Caco-2 (cell line): ENCODE measurements around the gene RHBDL3. TPM values are rescaled to one million over a fixed set of nuclear protein-coding genes. Genes with fewer than 3 reads are reported as not detected.

Experiments
- BruUV-seq: library from RNA; stranded (reverse); fragments of 400-500 nt; replicated peaks from 2 replicates; lab custom pipeline; 2021; lab: Mats Ljungman, UMichigan
- CTCF ChIA-PET: fragments of 300-600 bp; sonication (Branson Sonifier 250); formaldehyde crosslinking; loops from one replicate; lab custom pipeline; 2022; ENCODE audit warnings: antibody characterized with exemption; lab: Charles Lee
- POLR2A ChIA-PET: fragments of 300-600 bp; sonication (Branson Sonifier 250); formaldehyde crosslinking; loops from one replicate; lab custom pipeline; 2022; ENCODE audit warnings: antibody characterized with exemption; lab: Charles Lee
- DNase-seq, 2 experiments: peaks; one replicate each; pipeline versions ENCODE4 v3.0.0 to v3.0.0-alpha.2; 2020 to 2022
- H3K27me3 ChIP-seq: replicated peaks from 2 replicates; pipeline ENCODE4 v1.6.0; 2011; ENCODE audit warnings: low read length; ENCODE audit not compliant: control insufficient read depth, insufficient read depth
- H3K36me3 ChIP-seq: 2 replicates; pipeline ENCODE4 v1.5.1; 2011; ENCODE audit warnings: low read length; ENCODE audit not compliant: control insufficient read depth, insufficient read depth
- H3K4me1 ChIP-seq: fragments of 250-450 bp; sonication (Bioruptor Pico); 2 replicates; pipeline ENCODE4 v1.5.1; 2020; ENCODE audit warnings: mild to moderate bottlenecking
- H3K4me3 ChIP-seq: 2 replicates; pipeline ENCODE4 v1.5.1; 2011; ENCODE audit warnings: low read depth, mild to moderate bottlenecking, control low read depth, low read length
- H3K9me3 ChIP-seq: fragments of 250-450 bp; sonication (Bioruptor Pico); 2 replicates; pipeline ENCODE4 v1.5.1; 2020; ENCODE audit warnings: mild to moderate bottlenecking, moderate library complexity
- H3K27ac Mint-ChIP-seq: one replicate; pipeline ENCODE4 v1.8.0; 2022; ENCODE audit warnings: mixed read lengths; ENCODE audit not compliant: unreplicated experiment
- H3K27me3 Mint-ChIP-seq: one replicate; pipeline ENCODE4 v1.8.0; 2022; ENCODE audit warnings: mixed read lengths; ENCODE audit not compliant: insufficient read depth, unreplicated experiment
- H3K36me3 Mint-ChIP-seq: one replicate; pipeline ENCODE4 v1.8.0; 2022; ENCODE audit warnings: mild to moderate bottlenecking, mixed read lengths; ENCODE audit not compliant: insufficient read depth, unreplicated experiment
- H3K4me1 Mint-ChIP-seq: one replicate; pipeline ENCODE4 v1.8.0; 2022; ENCODE audit warnings: low read depth, mixed read lengths; ENCODE audit not compliant: unreplicated experiment
- H3K4me3 Mint-ChIP-seq: one replicate; pipeline ENCODE4 v1.8.0; 2022; ENCODE audit warnings: mild to moderate bottlenecking, moderate library complexity, mixed read lengths; ENCODE audit not compliant: unreplicated experiment
- H3K9me3 Mint-ChIP-seq: one replicate; pipeline ENCODE4 v1.8.0; 2022; ENCODE audit warnings: mixed read lengths; ENCODE audit not compliant: unreplicated experiment
- CTCF ChIP-seq, 2 experiments: fragments of 200-600 bp in 1 of 2; IDR thresholded peaks; 1 replicate in 1 of 2; 2 replicates in 1 of 2; pipeline versions ENCODE4 v1.5.1 to v1.8.0; 2011 to 2022; ENCODE audit warnings: antibody characterized with exemption in 1 of 2, control low read depth in 1 of 2, inconsistent platforms in 1 of 2, low read depth in 1 of 2, low read length in 1 of 2, mild to moderate bottlenecking in 1 of 2, moderate library complexity in 1 of 2; ENCODE audit not compliant: insufficient read depth in 1 of 2, severe bottlenecking in 1 of 2, unreplicated experiment in 1 of 2
- intact Hi-C: fragments of 100-400 bp; cut with micrococcal nuclease; formaldehyde crosslinking; loops from one replicate; pipeline ENCODE4 v1.10.0; 2022; ENCODE audit not compliant: unreplicated experiment
- total RNA-seq: library from RNA; stranded (reverse); gene quantifications from 2 replicates; pipeline ENCODE4 v1.2.3, GENCODE V29; 2022

Gene RHBDL3
- total RNA-seq, 1 experiment from 2014 or later: not detected

GRCh38 chr17:32298721-32299579 lies 33.3 kb downstream of the RHBDL3 start:
- ChIA-PET CTCF (interaction anchor here (0.6 to 1.2 kb wide), 5 partner anchors 20 to 145 kb away, joined by 3 to 5 read pairs (median 3); partner anchors contain the start of gene PSMD11), POLR2A (no interaction called here)
- BruUV-seq: no TSS peak
- Mint-ChIP-seq H3K27ac (no peak overlapping the region), H3K36me3 (no peaks in the 10 kb centered on the region), H3K4me3 (no peak overlapping the region), H3K9me3 (no peaks in the 10 kb centered on the region), H3K4me1 (peaks cover 6% of the 10 kb centered on the region), H3K27me3 (no peaks in the 10 kb centered on the region)
- H3K4me1 ChIP-seq: peaks cover 7% of the 10 kb centered on the region; the same call in 1 of the 2 replicates
- DNase-seq: no peak
- no peak overlapping the region for H3K4me3 ChIP-seq
- H3K9me3 ChIP-seq: no peaks in the 10 kb centered on the region
- no peaks in the 10 kb centered on the region for H3K36me3 ChIP-seq
- intact Hi-C loops: no loop called here
- no peaks in the 10 kb centered on the region for H3K27me3 ChIP-seq
- no peak for TF ChIP-seq CTCF (IDR thresholded peaks at IDR 0.05; ENCODE audit: insufficient read depth in 1 of 2, low read depth in 1 of 2, low read length in 1 of 2, severe bottlenecking in 1 of 2, unreplicated experiment in 1 of 2)

GRCh38 chr17:32299580-32300164 lies 34.0 kb downstream of the RHBDL3 start:
- POLR2A ChIA-PET: no interaction called here
- DNase-seq: no peak
- no peaks in the 10 kb centered on the region for H3K27me3 Mint-ChIP-seq
- H3K27me3 ChIP-seq: no peaks in the 10 kb centered on the region
- no peak overlapping the region for H3K4me3 ChIP-seq
- intact Hi-C loops: no loop called here
- CTCF ChIA-PET: interaction anchor here (0.6 to 0.7 kb wide), 2 partner anchors 38 to 43 kb away, joined by 3 read pairs; no protein-coding TSS in a partner anchor
- peaks cover 14% of the 10 kb centered on the region; the same call in 1 of the 2 replicates for H3K4me1 ChIP-seq
- H3K27ac Mint-ChIP-seq: no peak overlapping the region
- no peaks in the 10 kb centered on the region for H3K36me3 Mint-ChIP-seq
- H3K9me3 Mint-ChIP-seq: no peaks in the 10 kb centered on the region
- no peak overlapping the region for H3K4me3 Mint-ChIP-seq
- no TSS peak for BruUV-seq
- H3K36me3 ChIP-seq: no peaks in the 10 kb centered on the region
- H3K4me1 Mint-ChIP-seq: peaks cover 6% of the 10 kb centered on the region
- TF ChIP-seq CTCF (IDR thresholded peaks at IDR 0.05; ENCODE audit: insufficient read depth in 1 of 2, low read depth in 1 of 2, low read length in 1 of 2, severe bottlenecking in 1 of 2, unreplicated experiment in 1 of 2): no peak
- H3K9me3 ChIP-seq: no peaks in the 10 kb centered on the region

GRCh38 chr17:32302037-32302436 lies 36.4 kb downstream of the RHBDL3 start:
- H3K9me3 Mint-ChIP-seq: no peaks in the 10 kb centered on the region
- Histone ChIP-seq H3K27me3 (no peaks in the 10 kb centered on the region), H3K36me3 (no peaks in the 10 kb centered on the region), H3K4me1 (peaks cover 14% of the 10 kb centered on the region; the same call in 1 of the 2 replicates), H3K9me3 (no peaks in the 10 kb centered on the region), H3K4me3 (no peak overlapping the region)
- intact Hi-C loops: no loop called here
- no peaks in the 10 kb centered on the region for H3K36me3 Mint-ChIP-seq
- ChIA-PET POLR2A (no interaction called here), CTCF (no interaction called here)
- no peak overlapping the region for H3K4me3 Mint-ChIP-seq
- no peaks in the 10 kb centered on the region for H3K27me3 Mint-ChIP-seq
- peaks cover 6% of the 10 kb centered on the region for H3K4me1 Mint-ChIP-seq
- DNase-seq: peak; percentile 44 to 59
- BruUV-seq: no TSS peak
- peak overlapping the region; percentile 13 for H3K27ac Mint-ChIP-seq
- no peak for TF ChIP-seq CTCF (IDR thresholded peaks at IDR 0.05; ENCODE audit: insufficient read depth in 1 of 2, low read depth in 1 of 2, low read length in 1 of 2, severe bottlenecking in 1 of 2, unreplicated experiment in 1 of 2)
